Measurements from ENCODE around the gene PSMD6. TPM values are rescaled to one million over a fixed set of nuclear protein-coding genes. Genes with fewer than 3 reads are reported as not detected.

The PSMD6 gene
- total and polyA plus RNA-seq, 8 donors, result 15.8 to 98.5 (median 55.5) TPM

- no peak overlapping the region for H3K4me3 ChIP-seq
- H3K36me3 ChIP-seq, result peaks cover 64 to 100% (median 100%) of the 10 kb centered on the region in 4 donors
- WGBS, 5 donors, result 62 to 81% (median 78%) methylated on average over 5 of the region's 5 CpGs
- DNase-seq, result no peak
- H3K9me3 ChIP-seq, result no peaks in the 10 kb centered on the region
- H3K27ac ChIP-seq, result no peak overlapping the region
- H3K27me3 ChIP-seq, result no peaks in the 10 kb centered on the region
- TF ChIP-seq POLR2A (IDR thresholded peaks at IDR 0.05) (no peak), POLR2AphosphoS5 (IDR thresholded peaks at IDR 0.05) (no peak), EP300 (IDR thresholded peaks at IDR 0.05) (no peak), CTCF (IDR thresholded peaks at IDR 0.05) (no peak)
- peaks cover 0 to 22% (median 5%) of the 10 kb centered on the region in 4 donors for H3K4me1 ChIP-seq
- intact Hi-C loops (cut with DNase I; ENCODE audit: low total_unique reads), result no loop called here
These were observed 11.6 kb downstream of the PSMD6 start for GRCh38 chr3:64011685-64012084.

GRCh38 chr3:64010199-64010598 is 13.1 kb downstream of the PSMD6 start:
- Histone ChIP-seq H3K27me3 (no peaks in the 10 kb centered on the region), H3K4me3 (no peak overlapping the region), H3K27ac (peak overlapping the region in 1 of 5 donors; percentile 10), H3K36me3 (peaks cover 64 to 100% (median 100%) of the 10 kb centered on the region in 4 donors), H3K9me3 (no peaks in the 10 kb centered on the region), H3K4me1 (peaks cover 0 to 22% (median 4%) of the 10 kb centered on the region in 4 donors)
- DNase-seq, result no peak
- WGBS, 5 donors, result 72 to 83% (median 76%) methylated on average over 5 of the region's 5 CpGs
- TF ChIP-seq POLR2AphosphoS5 (IDR thresholded peaks at IDR 0.05) (no peak), EP300 (IDR thresholded peaks at IDR 0.05) (no peak), POLR2A (IDR thresholded peaks at IDR 0.05) (no peak), CTCF (IDR thresholded peaks at IDR 0.05) (no peak)
- intact Hi-C loops (cut with DNase I; ENCODE audit: low total_unique reads), result no loop called here

- Histone ChIP-seq H3K4me1 (peaks cover 0 to 22% (median 4%) of the 10 kb centered on the region in 4 donors), H3K27me3 (no peaks in the 10 kb centered on the region), H3K27ac (no peak overlapping the region), H3K4me3 (no peak overlapping the region), H3K36me3 (peaks cover 63 to 100% (median 100%) of the 10 kb centered on the region in 4 donors), H3K9me3 (no peaks in the 10 kb centered on the region)
- intact Hi-C loops (cut with DNase I; ENCODE audit: low total_unique reads), result no loop called here
- TF ChIP-seq POLR2A (IDR thresholded peaks at IDR 0.05) (no peak), EP300 (IDR thresholded peaks at IDR 0.05) (no peak), CTCF (IDR thresholded peaks at IDR 0.05) (no peak), POLR2AphosphoS5 (IDR thresholded peaks at IDR 0.05) (no peak)
- DNase-seq, result no peak
- WGBS, 5 donors, result 79 to 92% (median 86%) methylated on average over 7 of the region's 7 CpGs
These were observed 13.8 kb downstream of the PSMD6 start for GRCh38 chr3:64009528-64009927.

GRCh38 chr3:64008487-64009351 is 14.6 kb downstream of the PSMD6 start:
- intact Hi-C loops (cut with DNase I; ENCODE audit: low total_unique reads), result no loop called here
- H3K27ac ChIP-seq, result peak overlapping the region in 1 of 5 donors; percentile 7

More at GRCh38 chr3:64008487-64009351, 14.6 kb downstream of the PSMD6 start:
- TF ChIP-seq CTCF (IDR thresholded peaks at IDR 0.05), result no peak
- no peak for TF ChIP-seq POLR2A (IDR thresholded peaks at IDR 0.05)
- no peak for TF ChIP-seq POLR2AphosphoS5 (IDR thresholded peaks at IDR 0.05)
- no peak for TF ChIP-seq EP300 (IDR thresholded peaks at IDR 0.05)
- Histone ChIP-seq H3K27me3 (no peaks in the 10 kb centered on the region), H3K9me3 (no peaks in the 10 kb centered on the region), H3K36me3 (peaks cover 58 to 100% (median 99%) of the 10 kb centered on the region in 4 donors), H3K4me3 (no peak overlapping the region), H3K4me1 (peaks cover 0 to 22% (median 4%) of the 10 kb centered on the region in 4 donors)
- DNase-seq, result no peak
- 83 to 86% (median 84%) methylated on average over 7 of the region's 7 CpGs for WGBS, 5 donors
